Liver (tissue), 9 donors: ENCODE data around the gene RNASE7. TPM values are rescaled to one million over a fixed set of nuclear protein-coding genes. Genes with fewer than 3 reads are reported as not detected.

ENCODE experiments used
- DNase-seq: peaks from one replicate; pipeline ENCODE4 v3.0.0-alpha.2; 2017; ENCODE audit warnings: low spot score
- H3K27ac ChIP-seq, 2 donors: one replicate each; pipeline ENCODE4 v1.7.0; 2013; ENCODE audit warnings: inconsistent platforms in 2 of 2, low read length in 2 of 2, control low read depth in 1 of 2, low read depth in 1 of 2, mild to moderate bottlenecking in 1 of 2
- H3K27me3 ChIP-seq, 4 donors: one replicate each; pipeline versions ENCODE4 v1.6.1 to v1.7.0; 2013; ENCODE audit warnings: low read length in 3 of 4, inconsistent platforms in 1 of 4, mild to moderate bottlenecking in 1 of 4, moderate library complexity in 1 of 4; ENCODE audit not compliant: control insufficient read depth in 4 of 4, insufficient read depth in 4 of 4
- H3K36me3 ChIP-seq, 4 donors: one replicate each; pipeline versions ENCODE4 v1.6.1 to v1.7.0; 2013; ENCODE audit warnings: low read length in 3 of 4, mild to moderate bottlenecking in 3 of 4, low read depth in 1 of 4, moderate library complexity in 1 of 4; ENCODE audit not compliant: control insufficient read depth in 4 of 4, insufficient read depth in 3 of 4
- H3K4me1 ChIP-seq, 4 donors: one replicate each; pipeline versions ENCODE4 v1.6.1 to v1.7.0; 2013; ENCODE audit warnings: low read length in 3 of 4, mild to moderate bottlenecking in 3 of 4, moderate library complexity in 1 of 4; ENCODE audit not compliant: control insufficient read depth in 4 of 4, insufficient read depth in 4 of 4
- H3K4me3 ChIP-seq, 3 donors: one replicate each; pipeline versions ENCODE4 v1.6.1 to v1.7.0; 2013; ENCODE audit warnings: low read length in 3 of 3, control low read depth in 1 of 3, low read depth in 1 of 3, mild to moderate bottlenecking in 1 of 3
- H3K9ac ChIP-seq, 2 donors: one replicate each; pipeline ENCODE4 v1.7.0; 2013; ENCODE audit warnings: low read length in 2 of 2, mild to moderate bottlenecking in 2 of 2, moderate library complexity in 2 of 2, control low read depth in 1 of 2, low read depth in 1 of 2
- H3K9me3 ChIP-seq, 4 donors: one replicate each; pipeline versions ENCODE4 v1.6.1 to v1.7.0; 2013; ENCODE audit warnings: low read length in 3 of 4; ENCODE audit not compliant: control insufficient read depth in 4 of 4
- ATF3 ChIP-seq: IDR thresholded peaks from 2 replicates; pipeline ENCODE4 v1.6.1; 2016; ENCODE audit warnings: antibody characterized with exemption
- CTCF ChIP-seq: fragments of 150-350 bp; IDR thresholded peaks from 2 replicates; pipeline ENCODE4 v1.5.1; 2017; ENCODE audit warnings: improper control_type of control experiment, low read depth, low read length; ENCODE audit not compliant: missing input control
- EGR1 ChIP-seq, 2 donors: IDR thresholded peaks; 2 replicates each; pipeline ENCODE4 v1.6.1; 2016 to 2018; ENCODE audit warnings: antibody characterized with exemption in 2 of 2, low read depth in 2 of 2
- FOXA2 ChIP-seq: IDR thresholded peaks from 2 replicates; pipeline ENCODE4 v1.6.1; 2016; ENCODE audit warnings: antibody characterized with exemption
- HNF4A ChIP-seq, 2 donors: conservative IDR thresholded peaks; 2 replicates each; pipeline ENCODE4 v1.6.1; 2016; ENCODE audit warnings: antibody characterized with exemption in 2 of 2, mild to moderate bottlenecking in 2 of 2
- NR2F2 ChIP-seq: IDR thresholded peaks from 2 replicates; pipeline ENCODE4 v1.6.1; 2016; ENCODE audit warnings: antibody characterized with exemption
- RAD21 ChIP-seq, 2 donors: IDR thresholded peaks; 2 replicates each; pipeline ENCODE4 v1.6.1; 2016; ENCODE audit warnings: antibody characterized with exemption in 2 of 2, mild to moderate bottlenecking in 2 of 2
- RXRA ChIP-seq, 2 donors: IDR thresholded peaks; 2 replicates each; pipeline ENCODE4 v1.6.1; 2017 to 2018; ENCODE audit warnings: antibody characterized with exemption in 2 of 2, mild to moderate bottlenecking in 1 of 2
- SP1 ChIP-seq: IDR thresholded peaks from 2 replicates; pipeline ENCODE4 v1.6.1; 2018; ENCODE audit warnings: antibody characterized with exemption, mild to moderate bottlenecking
- TAF1 ChIP-seq: conservative IDR thresholded peaks from 2 replicates; pipeline ENCODE4 v1.6.1; 2016; ENCODE audit warnings: antibody characterized with exemption, mild to moderate bottlenecking
- YY1 ChIP-seq: IDR thresholded peaks from 2 replicates; pipeline ENCODE4 v1.6.1; 2016; ENCODE audit warnings: antibody characterized with exemption, mild to moderate bottlenecking
- ZBTB33 ChIP-seq: IDR thresholded peaks from 2 replicates; pipeline ENCODE4 v1.6.1; 2016; ENCODE audit warnings: antibody characterized with exemption
- WGBS: extraction: QIAGEN DNeasy Blood & Tissue Kit; methylation state at CpG from one replicate; pipeline ENCODE4 v1.1.7; 2013; 5-methylcytosine and 5-hydroxymethylcytosine counted together
- polyA plus RNA-seq, 2 donors: library from polyadenylated mRNA; stranded (reverse) in 1 of 2; unstranded in 1 of 2; fragments of 200-250 nt in 1 of 2; fragments of >200 nt in 1 of 2; fragmentation: Nextera tagmentation in 1 of 2; extraction: Ambion mirVana in 1 of 2; gene quantifications; one replicate each; pipeline versions ENCODE4 v1.2.1 to v1.2.3, GENCODE V29; 2013 to 2015
- total RNA-seq, 2 donors: library from RNA; depleted of rRNA; stranded (reverse); fragments of >200 nt; gene quantifications; one replicate each; pipeline ENCODE4 v1.2.3, GENCODE V29; 2014
- donor health status: healthy.
- donor health status: healthy.
- donor health status: healthy.
- donor health status: healthy.
- donor health status: healthy.

RNASE7 gene
- total and polyA plus RNA-seq, 4 donors = 0.11 to 0.33 (median 0.12) TPM; not detected in 1

- Histone ChIP-seq H3K9ac (no peak overlapping the region), H3K27me3 (no peaks in the 10 kb centered on the region), H3K36me3 (peaks cover 10 to 72% (median 44%) of the 10 kb centered on the region in 4 donors), H3K4me1 (peaks cover 2 to 10% (median 4%) of the 10 kb centered on the region in 4 donors), H3K27ac (no peak overlapping the region), H3K4me3 (no peak overlapping the region), H3K9me3 (no peaks in the 10 kb centered on the region)
- DNase-seq = no peak
- no peak for TF ChIP-seq ZBTB33
- TF ChIP-seq HNF4A (conservative IDR thresholded peaks at IDR 0.05) = no peak
- no peak for TF ChIP-seq EGR1 (IDR thresholded peaks at IDR 0.05; ENCODE audit: low read depth in 2 of 2)
- 88% methylated on average over 10 of the region's 10 CpGs for WGBS
Measured at GRCh38 chr14:21078726-21079125, 36.6 kb downstream of the RNASE7 start.

- DNase-seq = no peak
- peaks cover 5 to 74% (median 42%) of the 10 kb centered on the region in 4 donors for H3K36me3 ChIP-seq
- H3K27ac ChIP-seq = no peak overlapping the region
Measured at GRCh38 chr14:21081521-21082142, 39.5 kb downstream of the RNASE7 start.

GRCh38 chr14:21083565-21084325, 41.6 kb downstream of the RNASE7 start:
- no peak for DNase-seq
- peaks cover 9 to 29% (median 18%) of the 10 kb centered on the region in 4 donors for H3K4me1 ChIP-seq
- no peak overlapping the region for H3K9ac ChIP-seq
- no peak overlapping the region for H3K27ac ChIP-seq
- TF ChIP-seq TAF1 (no peak), ZBTB33 (no peak), FOXA2 (no peak), RAD21 (IDR thresholded peaks at IDR 0.05) (no peak), ATF3 (no peak), CTCF (no peak), NR2F2 (no peak), SP1 (peak; percentile 25), RXRA (IDR thresholded peaks at IDR 0.05) (peak; percentile 34 to 43), EGR1 (IDR thresholded peaks at IDR 0.05; ENCODE audit: low read depth in 2 of 2) (no peak), YY1 (no peak), HNF4A (conservative IDR thresholded peaks at IDR 0.05) (peak; percentile 39 to 40)
- no peak overlapping the region for H3K4me3 ChIP-seq
- WGBS = 79% methylated on average over 11 of the region's 11 CpGs
- H3K9me3 ChIP-seq = no peaks in the 10 kb centered on the region
- no peaks in the 10 kb centered on the region for H3K27me3 ChIP-seq
- H3K36me3 ChIP-seq = peaks cover 11 to 64% (median 45%) of the 10 kb centered on the region in 4 donors

More at GRCh38 chr14:21081521-21082142, 39.5 kb downstream of the RNASE7 start:
- H3K4me1 ChIP-seq = peaks cover 9 to 29% (median 18%) of the 10 kb centered on the region in 4 donors
- TF ChIP-seq ATF3 (no peak), RXRA (IDR thresholded peaks at IDR 0.05) (no peak), HNF4A (conservative IDR thresholded peaks at IDR 0.05) (no peak), EGR1 (IDR thresholded peaks at IDR 0.05; ENCODE audit: low read depth in 2 of 2) (no peak), YY1 (no peak)
- no peak overlapping the region for H3K4me3 ChIP-seq
- no peaks in the 10 kb centered on the region for H3K9me3 ChIP-seq
- H3K9ac ChIP-seq = no peak overlapping the region
- H3K27me3 ChIP-seq = no peaks in the 10 kb centered on the region
- WGBS = 90% methylated on average over 30 of the region's 30 CpGs
